ENCODE results near the gene ACTL8. TPM values are rescaled to one million over a fixed set of nuclear protein-coding genes. Genes with fewer than 3 reads are reported as not detected.

Gene ACTL8
- total RNA-seq, 1 donor from 2014 or later: not detected

GRCh38 chr1:17820198-17820597 is 65.1 kb downstream of the ACTL8 start:
- FAIRE-seq (no peak), DNase-seq (ENCODE audit: low read depth) (no peak)
- H3K4me3 ChIP-seq (ENCODE audit: low read depth, low read length): no peak overlapping the region
- TF ChIP-seq CTCF (IDR thresholded peaks at IDR 0.05; ENCODE audit: insufficient read depth, low read length, severe bottlenecking): no peak
- no peaks in the 10 kb centered on the region for H3K36me3 ChIP-seq (ENCODE audit: control insufficient read depth, insufficient read depth, low read length)
- H3K27me3 ChIP-seq (ENCODE audit: control insufficient read depth, insufficient read depth, low read length): no peaks in the 10 kb centered on the region

GRCh38 chr1:17822741-17823426 is 67.8 kb downstream of the ACTL8 start:
- FAIRE-seq: no peak
- no peak for DNase-seq (ENCODE audit: low read depth)
- Histone ChIP-seq H3K27me3 (ENCODE audit: control insufficient read depth, insufficient read depth, low read length) (no peaks in the 10 kb centered on the region), H3K4me3 (ENCODE audit: low read depth, low read length) (no peak overlapping the region), H3K36me3 (ENCODE audit: control insufficient read depth, insufficient read depth, low read length) (no peaks in the 10 kb centered on the region)
- TF ChIP-seq CTCF (IDR thresholded peaks at IDR 0.05; ENCODE audit: insufficient read depth, low read length, severe bottlenecking): no peak

GRCh38 chr1:17825273-17826164 is 70.4 kb downstream of the ACTL8 start:
- DNase-seq (ENCODE audit: low read depth) (no peak), FAIRE-seq (no peak)
- Histone ChIP-seq H3K36me3 (ENCODE audit: control insufficient read depth, insufficient read depth, low read length) (no peaks in the 10 kb centered on the region), H3K4me3 (ENCODE audit: low read depth, low read length) (no peak overlapping the region), H3K27me3 (ENCODE audit: control insufficient read depth, insufficient read depth, low read length) (no peaks in the 10 kb centered on the region)
- no peak for TF ChIP-seq CTCF (IDR thresholded peaks at IDR 0.05; ENCODE audit: insufficient read depth, low read length, severe bottlenecking)

- Histone ChIP-seq H3K27me3 (ENCODE audit: control insufficient read depth, insufficient read depth, low read length) (no peaks in the 10 kb centered on the region), H3K4me3 (ENCODE audit: low read depth, low read length) (no peak overlapping the region), H3K36me3 (ENCODE audit: control insufficient read depth, insufficient read depth, low read length) (no peaks in the 10 kb centered on the region)
- FAIRE-seq (no peak), DNase-seq (ENCODE audit: low read depth) (no peak)
- TF ChIP-seq CTCF (IDR thresholded peaks at IDR 0.05; ENCODE audit: insufficient read depth, low read length, severe bottlenecking): peak; percentile 9
Observed at GRCh38 chr1:17826165-17826488, 71.0 kb downstream of the ACTL8 start.

GRCh38 chr1:17828991-17829390 is 73.9 kb downstream of the ACTL8 start:
- Histone ChIP-seq H3K27me3 (ENCODE audit: control insufficient read depth, insufficient read depth, low read length) (no peaks in the 10 kb centered on the region), H3K4me3 (ENCODE audit: low read depth, low read length) (no peak overlapping the region), H3K36me3 (ENCODE audit: control insufficient read depth, insufficient read depth, low read length) (no peaks in the 10 kb centered on the region)
- DNase-seq (ENCODE audit: low read depth) (no peak), FAIRE-seq (no peak)
- TF ChIP-seq CTCF (IDR thresholded peaks at IDR 0.05; ENCODE audit: insufficient read depth, low read length, severe bottlenecking): no peak

All from bronchial epithelial cell (primary cell).